Erythroblast (primary cell): Measurements from ENCODE around the gene GABRP.

Source experiments
- GATA1 ChIP-seq: IDR thresholded peaks from 2 replicates; pipeline ENCODE4 v1.6.1; 2011; ENCODE audit warnings: low read depth, mild to moderate bottlenecking, control low read depth, low read length, moderate library complexity
- POLR2A ChIP-seq: IDR thresholded peaks from 2 replicates; pipeline ENCODE4 v1.6.1; 2011; ENCODE audit warnings: mild to moderate bottlenecking, low read length

DNA sequence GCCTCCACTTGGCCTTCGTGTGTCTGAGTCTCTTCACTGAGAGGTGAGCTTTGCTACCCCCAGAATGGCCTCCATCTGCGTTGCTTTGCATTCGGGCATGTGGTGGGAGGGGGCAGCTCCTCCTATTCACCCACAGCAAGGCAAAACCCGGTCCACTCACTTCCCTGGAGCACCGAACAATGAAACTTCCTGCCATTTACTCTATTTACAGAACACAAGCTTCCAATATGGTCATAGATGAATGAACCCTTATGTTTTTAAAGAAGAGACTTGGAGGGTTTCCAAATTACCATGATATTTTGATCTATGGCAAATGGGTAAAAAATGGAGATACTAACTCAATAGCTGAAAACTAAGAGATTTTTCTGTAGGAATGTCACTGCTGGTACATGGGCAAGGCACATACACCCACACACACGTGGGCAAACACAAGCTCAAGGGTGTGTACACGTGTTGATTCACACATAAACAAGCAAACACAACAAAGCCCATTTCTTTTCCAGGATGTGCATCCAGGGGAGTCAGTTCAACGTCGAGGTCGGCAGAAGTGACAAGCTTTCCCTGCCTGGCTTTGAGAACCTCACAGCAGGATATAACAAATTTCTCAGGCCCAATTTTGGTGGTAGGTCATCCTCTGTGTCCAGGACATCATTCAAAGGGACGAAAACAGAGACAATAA lies 5.2 kb downstream of the GABRP start:
- TF ChIP-seq POLR2A (no peak), GATA1 (no peak)
